GM10248 (cell line): ENCODE data around the gene MAMDC4.
"Not testable (repeated sequence)": the region's sequence is repeated elsewhere in the genome, so short reads cannot be mapped to it uniquely, and the experiment has no call there.

ENCODE experiments used
- CTCF ChIA-PET: fragments of 300-600 bp; sonication (Branson Sonifier 250); formaldehyde crosslinking; extraction: SDS; loops from one replicate; lab custom pipeline; 2021; ENCODE audit warnings: antibody characterized with exemption; lab: Yijun Ruan, JAX
- POLR2A ChIA-PET: fragments of 350-650 bp; sonication (Branson Sonifier 250); formaldehyde crosslinking; extraction: SDS; loops from one replicate; lab custom pipeline; 2020; ENCODE audit warnings: antibody characterized with exemption; lab: Yijun Ruan, JAX
- DNase-seq: peaks from one replicate; pipeline ENCODE4 v3.0.0; 2012; ENCODE audit errors: extremely low spot score
- TF ChIP-seq, protein P1 (sequence below): IDR thresholded peaks from 2 replicates; pipeline ENCODE4 v1.5.1; 2012; ENCODE audit warnings: mild to moderate bottlenecking, low read depth; ENCODE audit errors: extremely low read depth, missing control alignments, control extremely low read depth

Gene MAMDC4

DNA sequence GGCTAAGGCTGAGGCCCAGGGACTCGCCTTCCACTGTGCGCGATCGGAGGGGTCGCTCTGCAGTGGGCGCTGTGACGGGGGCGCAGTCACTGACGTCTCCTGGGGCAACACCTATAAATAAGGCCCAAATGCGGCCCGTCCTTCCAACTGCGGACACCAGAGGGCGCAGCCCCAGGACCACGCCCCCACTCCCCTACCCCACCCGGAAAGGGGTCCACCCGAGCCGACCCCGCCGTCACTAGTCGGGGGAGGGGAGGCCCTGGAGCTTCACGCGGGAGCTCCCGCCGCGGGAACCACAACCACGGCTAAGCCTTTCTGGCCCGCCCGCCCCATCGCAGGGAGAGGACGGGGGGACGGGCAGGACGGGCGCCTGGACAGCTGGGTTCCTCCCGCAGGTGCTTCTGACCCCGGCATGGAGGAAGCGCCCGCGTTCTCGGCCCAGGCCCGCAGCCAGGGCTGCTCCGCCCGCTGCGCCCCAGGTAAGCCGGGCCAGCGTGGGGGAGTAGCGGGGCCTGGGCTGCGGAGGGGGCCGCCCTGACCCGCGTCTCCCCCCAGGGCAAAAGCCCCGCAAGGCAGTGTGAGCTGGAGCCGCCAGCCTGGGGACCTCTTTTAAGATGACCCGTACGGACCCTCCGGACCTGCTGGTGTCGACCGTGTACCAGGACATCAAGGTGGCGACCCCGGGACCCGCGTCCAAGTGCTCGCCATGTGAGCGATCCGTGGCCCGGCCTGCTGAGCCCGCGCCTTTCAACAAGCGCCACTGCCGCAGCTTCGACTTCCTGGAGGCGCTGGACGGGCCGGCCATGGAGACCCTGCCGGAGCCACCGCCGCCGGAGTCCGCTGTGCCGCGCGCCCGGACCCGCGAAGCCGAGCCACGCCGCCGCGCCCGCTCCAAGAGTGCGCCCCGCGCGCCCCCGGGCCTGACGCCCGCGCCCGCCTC, 8.1 kb upstream of the MAMDC4 start:
- DNase-seq, POLR2A ChIA-PET: not testable (repeated sequence)
- TF ChIP-seq, protein P1, sequence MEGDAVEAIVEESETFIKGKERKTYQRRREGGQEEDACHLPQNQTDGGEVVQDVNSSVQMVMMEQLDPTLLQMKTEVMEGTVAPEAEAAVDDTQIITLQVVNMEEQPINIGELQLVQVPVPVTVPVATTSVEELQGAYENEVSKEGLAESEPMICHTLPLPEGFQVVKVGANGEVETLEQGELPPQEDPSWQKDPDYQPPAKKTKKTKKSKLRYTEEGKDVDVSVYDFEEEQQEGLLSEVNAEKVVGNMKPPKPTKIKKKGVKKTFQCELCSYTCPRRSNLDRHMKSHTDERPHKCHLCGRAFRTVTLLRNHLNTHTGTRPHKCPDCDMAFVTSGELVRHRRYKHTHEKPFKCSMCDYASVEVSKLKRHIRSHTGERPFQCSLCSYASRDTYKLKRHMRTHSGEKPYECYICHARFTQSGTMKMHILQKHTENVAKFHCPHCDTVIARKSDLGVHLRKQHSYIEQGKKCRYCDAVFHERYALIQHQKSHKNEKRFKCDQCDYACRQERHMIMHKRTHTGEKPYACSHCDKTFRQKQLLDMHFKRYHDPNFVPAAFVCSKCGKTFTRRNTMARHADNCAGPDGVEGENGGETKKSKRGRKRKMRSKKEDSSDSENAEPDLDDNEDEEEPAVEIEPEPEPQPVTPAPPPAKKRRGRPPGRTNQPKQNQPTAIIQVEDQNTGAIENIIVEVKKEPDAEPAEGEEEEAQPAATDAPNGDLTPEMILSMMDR = peak; percentile 47
- CTCF ChIA-PET = interaction anchor here (1.1 to 6.3 kb wide), 10 partner anchors 10 to 104 kb away, joined by 3 to 77 read pairs (median 4); partner anchors contain the start of genes RABL6 and TRAF2

DNA sequence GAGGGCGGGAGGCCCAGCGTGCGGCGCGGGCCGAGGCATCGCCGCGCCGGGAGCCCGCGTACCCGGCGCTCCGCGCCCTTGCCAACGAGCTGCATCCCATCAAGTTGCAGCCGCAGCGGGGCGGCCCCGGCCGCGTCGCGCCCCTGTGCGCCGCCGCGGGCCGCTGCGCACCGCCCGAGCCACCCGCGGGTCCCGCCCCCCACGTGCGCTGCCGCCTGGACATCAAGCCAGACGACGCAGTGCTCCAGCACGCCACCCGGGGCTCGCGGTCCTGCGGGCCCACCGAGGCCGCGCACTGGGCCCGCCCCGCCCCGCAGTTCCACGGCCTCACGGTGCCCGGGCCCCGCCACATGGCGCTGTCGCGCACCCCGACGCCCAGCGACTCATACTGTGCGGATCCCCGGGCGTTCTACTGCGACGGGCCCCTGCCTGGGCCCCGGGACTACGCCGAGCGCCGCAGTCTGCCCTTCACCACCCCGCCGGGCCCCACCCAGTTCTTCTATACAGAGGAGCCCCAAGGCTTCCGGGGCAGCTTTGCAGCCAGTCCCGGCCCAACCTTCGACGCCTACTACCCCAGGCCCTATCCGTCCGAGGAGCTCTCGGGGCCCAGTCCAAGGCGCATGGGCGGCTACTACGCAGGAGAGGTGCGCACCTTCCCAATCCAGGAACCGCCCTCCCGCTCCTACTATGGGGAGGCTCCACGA, 7.2 kb upstream of the MAMDC4 start:
- TF ChIP-seq, protein P1 = no peak
- CTCF ChIA-PET = interaction anchor here (1.2 to 6.3 kb wide), 5 partner anchors 9 to 53 kb away, joined by 3 to 77 read pairs (median 5); partner anchors contain the start of genes RABL6 and TRAF2
- DNase-seq = no peak
- POLR2A ChIA-PET = no interaction called here

DNA sequence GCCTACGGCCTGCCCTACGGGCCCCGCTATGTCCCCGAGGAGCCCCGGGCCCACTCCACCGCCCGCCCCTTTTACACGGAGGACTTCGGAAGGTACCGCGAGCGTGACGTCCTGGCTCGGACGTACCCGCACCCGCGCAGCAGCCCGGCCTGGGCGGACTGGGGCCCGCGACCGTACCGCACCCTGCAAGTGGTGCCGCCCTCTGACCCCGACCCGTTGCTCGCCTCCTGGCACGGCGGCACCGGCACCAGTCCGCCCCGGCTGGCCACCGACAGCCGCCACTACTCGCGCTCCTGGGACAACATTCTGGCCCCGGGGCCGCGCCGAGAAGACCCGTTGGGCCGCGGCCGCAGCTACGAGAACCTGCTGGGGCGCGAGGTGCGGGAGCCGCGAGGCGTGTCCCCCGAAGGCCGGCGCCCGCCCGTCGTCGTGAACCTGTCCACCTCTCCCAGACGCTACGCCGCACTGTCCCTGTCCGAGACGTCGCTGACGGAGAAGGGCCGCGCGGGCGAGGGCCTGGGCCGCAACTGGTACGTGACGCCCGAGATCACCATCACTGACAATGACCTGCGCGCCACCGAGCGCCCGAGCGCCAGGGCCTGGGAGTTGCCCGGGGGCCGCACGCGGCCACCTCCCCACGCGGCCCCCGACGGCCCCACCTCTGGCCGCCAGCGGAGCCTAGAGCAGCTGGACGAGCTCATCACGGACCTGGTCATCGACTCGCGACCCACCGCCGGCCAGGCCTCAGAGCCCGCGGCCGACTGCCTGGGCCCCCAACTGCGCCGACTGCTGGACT, 6.5 kb upstream of the MAMDC4 start:
- ChIA-PET POLR2A (no interaction called here), CTCF (interaction anchor here (1.5 kb wide), 1 partner anchor 40 kb away, joined by 3 read pairs; the partner anchor contains the start of gene TRAF2)
- DNase-seq = no peak
- TF ChIP-seq, protein P1 = no peak

DNA sequence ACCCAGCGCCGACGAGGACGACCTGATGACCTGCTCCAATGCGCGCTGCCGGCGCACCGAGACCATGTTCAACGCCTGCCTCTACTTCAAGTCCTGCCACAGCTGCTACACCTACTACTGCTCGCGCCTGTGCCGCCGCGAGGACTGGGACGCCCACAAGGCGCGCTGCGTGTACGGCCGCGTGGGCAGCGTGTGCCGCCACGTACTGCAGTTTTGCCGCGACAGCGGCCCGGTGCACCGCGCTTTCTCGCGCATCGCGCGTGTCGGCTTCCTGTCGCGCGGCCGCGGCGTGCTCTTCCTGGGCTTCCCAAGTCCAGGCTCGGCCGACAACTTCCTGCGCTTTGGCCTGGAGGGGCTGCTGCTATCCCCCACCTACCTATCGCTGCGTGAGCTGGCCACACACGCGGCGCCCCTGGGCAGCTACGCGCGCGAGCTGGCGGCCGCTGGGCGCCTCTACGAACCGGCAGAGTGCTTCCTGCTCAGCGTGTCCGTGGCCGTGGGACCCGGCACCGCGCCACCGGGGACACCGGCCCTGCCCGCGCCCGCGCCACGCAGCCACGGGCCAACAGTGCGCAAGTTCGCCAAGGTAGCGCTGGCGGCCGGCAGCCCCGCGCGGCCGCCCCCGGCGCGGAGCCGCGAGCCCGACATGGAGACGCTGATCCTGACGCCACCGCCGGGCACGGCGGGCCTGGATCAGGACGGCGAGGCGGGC, 5.6 kb upstream of the MAMDC4 start:
- no peak for DNase-seq
- TF ChIP-seq, protein P1 = no peak
- CTCF ChIA-PET = interaction anchor here (0.9 to 1.6 kb wide), 4 partner anchors 35 to 224 kb away, joined by 3 read pairs; partner anchors contain the start of genes SAPCD2 and TMEM141
- POLR2A ChIA-PET = interaction anchor here (1.0 kb wide), 1 partner anchor 14 kb away, joined by 3 read pairs; no protein-coding TSS in a partner anchor

DNA sequence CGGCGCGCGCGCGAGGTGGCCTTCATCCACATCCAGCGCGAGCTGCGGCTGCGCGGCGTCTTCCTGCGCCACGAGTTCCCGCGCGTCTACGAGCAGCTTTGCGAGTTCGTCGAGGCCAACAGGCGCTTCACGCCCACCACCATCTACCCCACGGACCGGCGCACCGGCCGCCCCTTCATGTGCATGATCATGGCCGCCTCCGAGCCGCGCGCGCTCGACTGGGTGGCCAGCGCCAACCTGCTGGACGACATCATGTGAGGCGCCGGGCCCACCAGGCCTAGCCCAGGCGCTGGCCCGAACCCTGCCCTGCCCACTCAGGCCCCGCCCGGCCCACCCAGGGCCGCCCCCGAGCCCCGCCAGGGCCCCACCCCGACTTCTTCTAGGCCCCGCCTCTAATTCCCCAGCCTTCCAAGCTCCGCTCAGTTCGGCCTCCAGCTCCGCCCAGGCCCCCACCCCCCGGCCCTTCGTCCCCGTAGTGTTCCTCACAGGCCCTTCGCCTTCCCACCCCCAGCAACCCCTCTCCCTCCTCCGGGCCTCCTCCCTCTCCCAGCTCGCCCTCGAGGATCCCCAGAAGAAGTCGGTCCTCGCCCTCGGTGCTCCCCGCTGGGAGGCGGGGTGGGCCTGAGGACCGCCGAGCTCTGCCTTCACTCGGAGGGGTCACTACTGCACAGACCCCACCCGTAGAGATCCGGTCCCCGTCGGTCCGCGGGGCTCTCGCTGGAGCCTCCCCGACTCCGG, 4.9 kb upstream of the MAMDC4 start:
- POLR2A ChIA-PET = interaction anchor here (0.6 to 1.0 kb wide), 5 partner anchors 9 to 97 kb away, joined by 3 to 5 read pairs (median 4); no protein-coding TSS in a partner anchor
- peak; percentile 57 for DNase-seq
- CTCF ChIA-PET = interaction anchor here (0.6 to 1.6 kb wide), 5 partner anchors 32 to 223 kb away, joined by 3 read pairs; partner anchors contain the start of genes SAPCD2 and TMEM141
- TF ChIP-seq, protein P1 = no peak
